DOHH2 (cell line): Measurements from ENCODE around the gene PRRT2.

ENCODE experiments used
- EZH2phosphoT487 ChIP-seq: fragments of 200-600 bp; sonication (generic); IDR thresholded peaks from 2 replicates; pipeline ENCODE4 v1.6.1; 2017; ENCODE audit warnings: borderline replicate concordance, mild to moderate bottlenecking, antibody characterized with exemption, low read length, moderate library complexity, mixed read lengths
- TF ChIP-seq, protein P1 (sequence below): fragments of 200-600 bp; sonication (generic); IDR thresholded peaks from one replicate; pipeline ENCODE4 v1.5.1; 2014; ENCODE audit warnings: antibody characterized with exemption, mild to moderate bottlenecking, low read depth, low read length; ENCODE audit not compliant: poor library complexity, severe bottlenecking

DNA sequence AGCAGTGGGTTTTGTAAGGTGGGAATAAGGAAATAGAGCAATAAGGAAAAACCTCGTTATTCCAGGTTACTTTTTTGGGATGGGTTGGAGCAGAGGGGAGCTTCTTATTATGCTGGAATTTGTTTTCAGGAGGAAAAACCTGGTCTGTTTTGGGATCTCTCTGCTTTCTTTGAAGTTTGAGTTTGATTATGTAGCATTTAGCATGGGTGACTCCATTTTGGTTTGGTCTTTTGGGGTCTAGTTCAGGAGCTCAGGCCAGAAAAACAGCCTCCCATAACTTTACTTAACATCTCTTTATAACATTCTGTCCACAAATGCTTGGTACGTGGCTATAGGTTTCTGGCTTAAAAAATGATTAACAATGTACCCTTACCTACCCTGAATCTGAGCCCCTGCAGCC, 42.5 kb upstream of the PRRT2 start:
- TF ChIP-seq, protein P1, sequence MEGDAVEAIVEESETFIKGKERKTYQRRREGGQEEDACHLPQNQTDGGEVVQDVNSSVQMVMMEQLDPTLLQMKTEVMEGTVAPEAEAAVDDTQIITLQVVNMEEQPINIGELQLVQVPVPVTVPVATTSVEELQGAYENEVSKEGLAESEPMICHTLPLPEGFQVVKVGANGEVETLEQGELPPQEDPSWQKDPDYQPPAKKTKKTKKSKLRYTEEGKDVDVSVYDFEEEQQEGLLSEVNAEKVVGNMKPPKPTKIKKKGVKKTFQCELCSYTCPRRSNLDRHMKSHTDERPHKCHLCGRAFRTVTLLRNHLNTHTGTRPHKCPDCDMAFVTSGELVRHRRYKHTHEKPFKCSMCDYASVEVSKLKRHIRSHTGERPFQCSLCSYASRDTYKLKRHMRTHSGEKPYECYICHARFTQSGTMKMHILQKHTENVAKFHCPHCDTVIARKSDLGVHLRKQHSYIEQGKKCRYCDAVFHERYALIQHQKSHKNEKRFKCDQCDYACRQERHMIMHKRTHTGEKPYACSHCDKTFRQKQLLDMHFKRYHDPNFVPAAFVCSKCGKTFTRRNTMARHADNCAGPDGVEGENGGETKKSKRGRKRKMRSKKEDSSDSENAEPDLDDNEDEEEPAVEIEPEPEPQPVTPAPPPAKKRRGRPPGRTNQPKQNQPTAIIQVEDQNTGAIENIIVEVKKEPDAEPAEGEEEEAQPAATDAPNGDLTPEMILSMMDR, result no peak
- no peak for TF ChIP-seq EZH2phosphoT487
